ENCODE measurements around the gene HDGFL2. TPM values are rescaled to one million over a fixed set of nuclear protein-coding genes. Genes with fewer than 3 reads are reported as not detected.

HDGFL2 gene
- total and polyA plus RNA-seq, 2 of the 8 experiments (the other 6 are each of a cell fraction or from before 2014, with no cell fraction given), result 31.1 to 106 TPM

DNA sequence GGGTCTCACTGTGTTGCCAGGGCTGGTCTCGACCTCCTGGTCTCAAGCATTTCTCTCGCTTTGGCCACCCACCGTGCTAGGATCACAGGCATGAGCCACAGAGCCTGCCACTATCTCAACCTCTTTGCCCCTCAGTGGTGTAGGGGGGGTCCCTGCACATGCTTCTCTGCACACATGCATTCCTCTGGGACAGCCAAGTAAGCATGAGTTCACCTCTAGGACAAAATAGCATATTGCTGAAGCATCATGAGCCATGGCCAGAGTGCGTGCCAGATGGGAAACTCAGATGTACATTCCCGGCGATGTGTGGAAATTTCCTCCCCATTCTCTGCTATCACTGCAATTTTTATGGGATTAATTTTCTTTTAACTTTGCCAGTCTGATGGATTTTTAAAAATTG, 46.6 kb upstream of the HDGFL2 start:
- no peak for TF ChIP-seq KDM1A (IDR thresholded peaks at IDR 0.05; ENCODE audit: borderline replicate concordance, low read length)
- TF ChIP-seq RFX5 (IDR thresholded peaks at IDR 0.05; ENCODE audit: borderline replicate concordance, low read depth, low read length), result no peak
- no peak for TF ChIP-seq SAP30 (IDR thresholded peaks at IDR 0.05; ENCODE audit: insufficient read depth, insufficient replicate concordance, low read length)
- no peak for TF ChIP-seq RAD21 (IDR thresholded peaks at IDR 0.05 in 1 of 2, conservative IDR thresholded peaks at IDR 0.05 in 1 of 2; ENCODE audit: low read depth in 2 of 2, low read length in 2 of 2)
- no peak for TF ChIP-seq RXRA (IDR thresholded peaks at IDR 0.05; ENCODE audit: insufficient read depth, low read depth, low read length)
- TF ChIP-seq TEAD4 (IDR thresholded peaks at IDR 0.05; ENCODE audit: low read depth, low read length), result no peak
- TF ChIP-seq SUZ12 (IDR thresholded peaks at IDR 0.05; ENCODE audit: low read length), result no peak
- H2BK15ac ChIP-seq (ENCODE audit: low read length), result no peak overlapping the region
- no peak overlapping the region for H4K5ac ChIP-seq (ENCODE audit: insufficient read length, low read depth, low read length)
- H3K4me3 ChIP-seq (ENCODE audit: extremely low read depth in 1 of 4, insufficient read depth in 2 of 4, low read depth in 3 of 4, low read length in 4 of 4), result no peak overlapping the region
- DNase-seq (ENCODE audit: low read depth in 1 of 2, low spot score in 2 of 2), result no peak
- no peak overlapping the region for H4K8ac ChIP-seq (ENCODE audit: extremely low read depth, insufficient read depth, low read length)
- no peak overlapping the region for H2AFZ ChIP-seq (ENCODE audit: low read length)
- no peak overlapping the region for H2AK5ac ChIP-seq (ENCODE audit: low read depth, low read length)
- no peak overlapping the region for H3K9ac ChIP-seq (replicated peaks in 1 of 4; ENCODE audit: extremely low read depth in 1 of 4, low read depth in 3 of 4, low read length in 3 of 4)
- H3K36me3 ChIP-seq (ENCODE audit: control insufficient read depth in 2 of 4, insufficient read depth in 4 of 4, low read length in 3 of 4), result peaks cover 37 to 84% (median 64%) of the 10 kb centered on the region in 4 experiments
- H2BK120ac ChIP-seq (replicated peaks; ENCODE audit: low read depth, low read length), result no peak overlapping the region
- no peaks in the 10 kb centered on the region for H3K9me3 ChIP-seq (ENCODE audit: insufficient read depth in 2 of 2, low read depth in 1 of 2, low read length in 1 of 2)
- H3K18ac ChIP-seq (ENCODE audit: extremely low read depth, low read length), result no peak overlapping the region
- no peak for FAIRE-seq
- CTCF ChIA-PET (ENCODE audit: partially characterized antibody), result no interaction called here
- H3K4me2 ChIP-seq (ENCODE audit: insufficient read depth in 1 of 2, low read depth in 2 of 2, low read length in 2 of 2), result no peak overlapping the region
- no peaks in the 10 kb centered on the region for H3K4me1 ChIP-seq (replicated peaks in 1 of 4; ENCODE audit: control insufficient read depth in 3 of 4, insufficient read depth in 4 of 4, low read length in 3 of 4)
- H3K23me2 ChIP-seq (ENCODE audit: low read depth, low read length), result no peaks in the 10 kb centered on the region
- H2BK5ac ChIP-seq (ENCODE audit: low read depth, low read length), result no peak overlapping the region
- no peak overlapping the region for H4K91ac ChIP-seq (replicated peaks; ENCODE audit: insufficient read length, low read length)
- H3K4ac ChIP-seq (replicated peaks; ENCODE audit: insufficient read length, low read depth, low read length), result no peak overlapping the region
- H2BK12ac ChIP-seq (ENCODE audit: low read depth, low read length), result no peak overlapping the region
- H4K20me1 ChIP-seq (replicated peaks in 1 of 2; ENCODE audit: control insufficient read depth in 1 of 2, insufficient read depth in 2 of 2, low read length in 2 of 2), result peaks cover 4 to 10% of the 10 kb centered on the region in 2 experiments
- H2BK20ac ChIP-seq (ENCODE audit: low read length), result no peak overlapping the region
- H3K79me1 ChIP-seq (ENCODE audit: low read depth, low read length), result peaks cover 2% of the 10 kb centered on the region; the same call in 1 of the 2 replicates
- no peak overlapping the region for H3K56ac ChIP-seq (replicated peaks; ENCODE audit: insufficient read length, low read depth, low read length)
- 92% methylated on average over 6 of the region's 6 CpGs; no CpG with 5 or more reads in 1 of the 2 experiments for WGBS, 2 experiments (ENCODE audit: extremely low coverage in 1 of 2, insufficient coverage in 1 of 2, insufficient read length in 1 of 2, insufficient replicate concordance in 2 of 2, low coverage in 1 of 2, low lambda C conversion rate in 2 of 2, missing lambda C conversion rate in 1 of 2)
- no peak overlapping the region for H3K27ac ChIP-seq (ENCODE audit: low read depth, low read length)
- POLR2A ChIA-PET (ENCODE audit: partially characterized antibody), result interaction anchor here (49.6 to 58.1 kb wide), 2 partner anchors 1 to 12 kb away, joined by 1590 read pairs; partner anchors contain the start of genes CHAF1A, SH3GL1 and UBXN6
- peaks cover 0 to 19% of the 10 kb centered on the region in 2 experiments; a peak in 1 of 4 replicates for H3K79me2 ChIP-seq (ENCODE audit: control insufficient read depth in 1 of 2, insufficient read depth in 2 of 2, low read length in 2 of 2)
- H3K23ac ChIP-seq (ENCODE audit: insufficient read length), result no peak overlapping the region
- no peak overlapping the region for H3K14ac ChIP-seq (ENCODE audit: insufficient read length)
- H3K27me3 ChIP-seq (replicated peaks in 1 of 4; ENCODE audit: control insufficient read depth in 3 of 4, extremely low read depth in 1 of 4, insufficient read depth in 3 of 4, low read length in 3 of 4), result no peaks in the 10 kb centered on the region
